Neural cell (in vitro differentiated cells): Measurements from ENCODE around the gene PRKAR1B.
"Not testable (repeated sequence)": the region's sequence is repeated elsewhere in the genome, so short reads cannot be mapped to it uniquely, and the experiment has no call there.

Experiments used
- EP300 ChIP-seq: fragments of 450-650 bp; conservative IDR thresholded peaks from 2 replicates; pipeline ENCODE4 v1.6.1; 2014; ENCODE audit warnings: antibody characterized with exemption, mild to moderate bottlenecking, moderate library complexity; ENCODE audit not compliant: poor library complexity, severe bottlenecking
- POLR2AphosphoS5 ChIP-seq: IDR thresholded peaks from 2 replicates; pipeline ENCODE4 v1.6.1; 2012
- RAD21 ChIP-seq: fragments of 450-650 bp; conservative IDR thresholded peaks from 2 replicates; pipeline ENCODE4 v1.6.1; 2014; ENCODE audit warnings: antibody characterized with exemption, mild to moderate bottlenecking, moderate library complexity
- REST ChIP-seq: IDR thresholded peaks from 2 replicates; pipeline ENCODE4 v1.6.1; 2012; ENCODE audit warnings: borderline replicate concordance
- TAF1 ChIP-seq: IDR thresholded peaks from 2 replicates; pipeline ENCODE4 v1.6.1; 2012; ENCODE audit warnings: low read depth

GRCh38 chr7:743341-744127 lies 16.5 kb upstream of the PRKAR1B start:
- TF ChIP-seq RAD21, POLR2AphosphoS5, REST, EP300, TAF1: not testable (repeated sequence)
